Mesothelial cell of epicardium (in vitro differentiated cells): ENCODE data around the gene SLC25A44. TPM values are rescaled to one million over a fixed set of nuclear protein-coding genes. Genes with fewer than 3 reads are reported as not detected.

Source experiments
- DNase-seq, 2 experiments: peaks; one replicate each; pipeline ENCODE4 v3.0.0; 2021; ENCODE audit warnings: low spot score in 2 of 2; ENCODE audit not compliant: unreplicated experiment in 2 of 2
- H3K27ac Mint-ChIP-seq: 2 replicates; pipeline ENCODE4 v1.8.0; 2021; ENCODE audit warnings: mixed read lengths
- H3K27me3 Mint-ChIP-seq: 2 replicates; pipeline ENCODE4 v1.8.0; 2021; ENCODE audit warnings: low read depth, mixed read lengths
- H3K36me3 Mint-ChIP-seq: 2 replicates; pipeline ENCODE4 v1.8.0; 2021; ENCODE audit warnings: mixed read lengths
- H3K4me1 Mint-ChIP-seq: 2 replicates; pipeline ENCODE4 v1.8.0; 2021; ENCODE audit warnings: mixed read lengths
- H3K4me3 Mint-ChIP-seq: 2 replicates; pipeline ENCODE4 v1.8.0; 2021; ENCODE audit warnings: mild to moderate bottlenecking, moderate library complexity, mixed read lengths
- H3K9me3 Mint-ChIP-seq: 2 replicates; pipeline ENCODE4 v1.8.0; 2021; ENCODE audit warnings: mixed read lengths
- total RNA-seq: library from RNA; stranded (reverse); gene quantifications from 3 replicates; pipeline ENCODE4 v1.2.1, GENCODE V29; 2021
- TF ChIP-seq, protein P1 (sequence below): fragments of 200-600 bp; sonication (generic); IDR thresholded peaks from one replicate; pipeline ENCODE4 v1.5.0; 2021; ENCODE audit warnings: antibody characterized with exemption; ENCODE audit not compliant: unreplicated experiment

The SLC25A44 gene
- total RNA-seq, 1 donor from 2014 or later = 15.4 TPM

DNA sequence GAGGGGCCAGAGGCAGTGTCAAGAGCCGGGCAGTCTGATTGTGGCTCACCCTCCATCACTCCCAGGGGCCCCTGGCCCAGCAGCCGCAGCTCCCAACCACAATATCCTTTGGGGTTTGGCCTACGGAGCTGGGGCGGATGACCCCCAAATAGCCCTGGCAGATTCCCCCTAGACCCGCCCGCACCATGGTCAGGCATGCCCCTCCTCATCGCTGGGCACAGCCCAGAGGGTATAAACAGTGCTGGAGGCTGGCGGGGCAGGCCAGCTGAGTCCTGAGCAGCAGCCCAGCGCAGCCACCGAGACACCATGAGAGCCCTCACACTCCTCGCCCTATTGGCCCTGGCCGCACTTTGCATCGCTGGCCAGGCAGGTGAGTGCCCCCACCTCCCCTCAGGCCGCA is 48.0 kb downstream of the SLC25A44 start, which contains the start of gene BGLAP:
TSS of gene BGLAP (plus strand) at position 259 of the 400 bp plus-strand sequence. CDS start at position 307, 48 bp downstream.
- Mint-ChIP-seq H3K36me3 (peaks cover 15% of the 10 kb centered on the region), H3K9me3 (no peaks in the 10 kb centered on the region), H3K4me1 (no peaks in the 10 kb centered on the region), H3K4me3 (no peak within 1 kb of the TSS), H3K27ac (no peak within 1 kb of the TSS), H3K27me3 (no peaks in the 10 kb centered on the region)
- TF ChIP-seq, protein P1, sequence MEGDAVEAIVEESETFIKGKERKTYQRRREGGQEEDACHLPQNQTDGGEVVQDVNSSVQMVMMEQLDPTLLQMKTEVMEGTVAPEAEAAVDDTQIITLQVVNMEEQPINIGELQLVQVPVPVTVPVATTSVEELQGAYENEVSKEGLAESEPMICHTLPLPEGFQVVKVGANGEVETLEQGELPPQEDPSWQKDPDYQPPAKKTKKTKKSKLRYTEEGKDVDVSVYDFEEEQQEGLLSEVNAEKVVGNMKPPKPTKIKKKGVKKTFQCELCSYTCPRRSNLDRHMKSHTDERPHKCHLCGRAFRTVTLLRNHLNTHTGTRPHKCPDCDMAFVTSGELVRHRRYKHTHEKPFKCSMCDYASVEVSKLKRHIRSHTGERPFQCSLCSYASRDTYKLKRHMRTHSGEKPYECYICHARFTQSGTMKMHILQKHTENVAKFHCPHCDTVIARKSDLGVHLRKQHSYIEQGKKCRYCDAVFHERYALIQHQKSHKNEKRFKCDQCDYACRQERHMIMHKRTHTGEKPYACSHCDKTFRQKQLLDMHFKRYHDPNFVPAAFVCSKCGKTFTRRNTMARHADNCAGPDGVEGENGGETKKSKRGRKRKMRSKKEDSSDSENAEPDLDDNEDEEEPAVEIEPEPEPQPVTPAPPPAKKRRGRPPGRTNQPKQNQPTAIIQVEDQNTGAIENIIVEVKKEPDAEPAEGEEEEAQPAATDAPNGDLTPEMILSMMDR = no peak
- DNase-seq = no peak

DNA sequence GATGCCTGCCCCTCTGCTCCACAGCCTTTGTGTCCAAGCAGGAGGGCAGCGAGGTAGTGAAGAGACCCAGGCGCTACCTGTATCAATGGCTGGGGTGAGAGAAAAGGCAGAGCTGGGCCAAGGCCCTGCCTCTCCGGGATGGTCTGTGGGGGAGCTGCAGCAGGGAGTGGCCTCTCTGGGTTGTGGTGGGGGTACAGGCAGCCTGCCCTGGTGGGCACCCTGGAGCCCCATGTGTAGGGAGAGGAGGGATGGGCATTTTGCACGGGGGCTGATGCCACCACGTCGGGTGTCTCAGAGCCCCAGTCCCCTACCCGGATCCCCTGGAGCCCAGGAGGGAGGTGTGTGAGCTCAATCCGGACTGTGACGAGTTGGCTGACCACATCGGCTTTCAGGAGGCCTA is 48.8 kb downstream of the SLC25A44 start:
- H3K9me3 Mint-ChIP-seq = no peaks in the 10 kb centered on the region
- TF ChIP-seq, protein P1 = no peak
- no peaks in the 10 kb centered on the region for H3K4me1 Mint-ChIP-seq
- DNase-seq = no peak
- no peak overlapping the region for H3K4me3 Mint-ChIP-seq
- H3K27ac Mint-ChIP-seq = no peak overlapping the region
- no peaks in the 10 kb centered on the region for H3K27me3 Mint-ChIP-seq
- peaks cover 11% of the 10 kb centered on the region for H3K36me3 Mint-ChIP-seq

DNA sequence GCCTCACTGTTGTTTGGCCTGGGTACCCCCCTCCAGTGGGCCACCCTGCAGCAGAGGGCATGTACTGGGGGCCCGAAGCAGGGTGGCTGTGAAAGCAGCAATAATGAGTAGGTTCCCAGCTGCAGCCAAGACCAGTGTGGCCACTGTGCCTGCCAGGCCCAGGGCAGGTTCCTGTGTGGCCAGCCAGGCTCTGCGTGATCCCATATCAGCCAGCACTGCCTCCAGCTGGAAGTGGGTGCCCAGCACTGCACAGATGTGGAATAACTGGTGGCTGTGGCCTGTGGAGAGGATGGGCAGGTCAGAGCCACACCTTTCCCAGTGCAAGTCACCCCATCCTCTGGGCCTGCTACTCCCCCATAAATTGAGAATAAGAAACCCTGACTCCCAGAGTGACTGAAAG is 50.2 kb downstream of the SLC25A44 start:
- Mint-ChIP-seq H3K27ac (no peak overlapping the region), H3K36me3 (peaks cover 8% of the 10 kb centered on the region), H3K9me3 (no peaks in the 10 kb centered on the region), H3K4me1 (no peaks in the 10 kb centered on the region), H3K27me3 (no peaks in the 10 kb centered on the region), H3K4me3 (no peak overlapping the region)
- DNase-seq = no peak
- TF ChIP-seq, protein P1 = no peak

DNA sequence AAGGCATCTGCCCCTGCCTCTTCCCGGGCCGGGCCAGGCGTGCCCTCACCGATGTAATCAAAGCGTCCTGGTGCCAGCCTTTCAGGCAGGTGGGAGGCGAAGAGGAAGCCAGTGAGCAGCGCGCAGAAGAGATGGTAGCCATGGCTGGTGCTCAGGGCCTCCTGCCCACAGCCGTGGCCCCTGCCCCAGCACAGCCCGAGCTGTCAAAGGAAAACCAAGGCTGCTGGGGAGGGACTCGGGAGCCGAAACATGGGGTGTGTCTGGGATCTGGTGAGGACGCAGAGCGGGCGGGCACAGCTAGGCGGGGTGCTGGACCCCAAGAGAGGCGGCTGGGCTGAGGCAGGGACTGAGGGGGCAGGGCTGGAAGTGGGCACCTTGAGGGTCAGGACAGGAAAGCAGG is 50.8 kb downstream of the SLC25A44 start:
- TF ChIP-seq, protein P1 = no peak
- Mint-ChIP-seq H3K27me3 (no peaks in the 10 kb centered on the region), H3K4me3 (no peak overlapping the region), H3K36me3 (peaks cover 5% of the 10 kb centered on the region), H3K4me1 (peaks cover 4% of the 10 kb centered on the region), H3K27ac (no peak overlapping the region), H3K9me3 (no peaks in the 10 kb centered on the region)
- DNase-seq = no peak

DNA sequence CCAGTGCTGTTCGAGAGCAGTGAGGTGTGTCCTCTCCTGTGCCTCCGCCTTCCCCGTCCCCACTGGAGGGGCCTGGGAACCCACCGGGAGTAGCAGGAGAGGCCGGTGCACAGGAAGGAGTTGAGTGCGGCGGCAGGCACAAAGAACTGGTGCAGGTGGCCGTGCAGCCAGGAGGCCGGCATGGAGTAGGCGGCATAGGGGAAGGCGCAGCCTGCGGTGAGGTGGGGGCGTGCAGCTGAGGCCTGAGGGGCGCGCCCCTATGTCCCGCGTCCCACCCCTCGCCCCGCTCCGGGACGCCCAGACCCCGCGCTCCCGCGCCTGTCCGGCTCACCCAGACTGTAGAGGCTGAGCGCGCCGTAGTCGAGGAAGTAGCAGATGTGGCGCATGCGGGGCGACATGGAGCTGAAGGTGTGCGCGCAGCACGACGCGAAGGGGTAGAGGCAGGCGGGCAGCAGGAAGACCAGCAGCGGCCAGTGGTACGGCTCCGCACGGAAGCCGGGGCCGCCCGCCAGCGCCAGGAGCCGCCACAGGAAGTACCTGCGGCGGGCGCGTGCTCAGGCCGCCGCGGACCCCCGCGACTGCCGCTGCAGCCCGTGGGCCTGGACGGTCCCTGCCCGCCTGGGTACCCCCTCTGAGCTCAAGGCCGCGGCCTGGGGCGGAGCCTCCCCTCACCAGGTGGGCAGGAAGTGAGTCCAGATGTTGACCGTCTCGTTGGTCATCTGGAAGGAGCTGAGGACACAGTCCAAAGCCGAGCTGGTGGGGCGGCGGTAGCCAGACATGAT is 51.7 kb downstream of the SLC25A44 start:
- Mint-ChIP-seq H3K4me3 (no peak overlapping the region), H3K27ac (no peak overlapping the region)

More for the DNA sequence above, 51.7 kb downstream of the SLC25A44 start:
- TF ChIP-seq, protein P1 = no peak
- H3K4me1 Mint-ChIP-seq = peaks cover 4% of the 10 kb centered on the region
- H3K9me3 Mint-ChIP-seq = no peaks in the 10 kb centered on the region
- DNase-seq = no peak
- H3K36me3 Mint-ChIP-seq = peaks cover 4% of the 10 kb centered on the region
- H3K27me3 Mint-ChIP-seq = no peaks in the 10 kb centered on the region
